ENCODE measurements around the gene TSHR.

DNA sequence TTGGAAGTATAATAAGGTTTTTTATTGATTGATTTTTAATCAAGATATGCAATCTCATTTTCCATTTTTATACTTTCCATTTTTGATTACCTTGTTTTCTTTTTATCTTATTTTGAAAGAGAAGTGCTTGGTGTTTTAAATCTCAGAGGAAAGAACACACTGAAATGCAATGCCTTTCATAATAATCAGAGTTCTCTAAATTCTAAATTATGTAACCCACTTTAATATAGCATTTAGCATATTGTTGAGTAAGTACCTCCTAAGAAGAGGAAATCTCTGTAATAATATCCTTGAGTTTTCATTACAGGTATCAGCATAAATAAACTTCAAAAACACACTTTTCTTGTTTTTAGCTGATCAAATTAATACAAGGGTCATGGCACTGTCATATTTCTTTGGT, 168.4 kb downstream of the TSHR start:
- no peak for TF ChIP-seq POLR2A (IDR thresholded peaks at IDR 0.05; ENCODE audit: low read depth, low read length)
- TF ChIP-seq, protein P1, sequence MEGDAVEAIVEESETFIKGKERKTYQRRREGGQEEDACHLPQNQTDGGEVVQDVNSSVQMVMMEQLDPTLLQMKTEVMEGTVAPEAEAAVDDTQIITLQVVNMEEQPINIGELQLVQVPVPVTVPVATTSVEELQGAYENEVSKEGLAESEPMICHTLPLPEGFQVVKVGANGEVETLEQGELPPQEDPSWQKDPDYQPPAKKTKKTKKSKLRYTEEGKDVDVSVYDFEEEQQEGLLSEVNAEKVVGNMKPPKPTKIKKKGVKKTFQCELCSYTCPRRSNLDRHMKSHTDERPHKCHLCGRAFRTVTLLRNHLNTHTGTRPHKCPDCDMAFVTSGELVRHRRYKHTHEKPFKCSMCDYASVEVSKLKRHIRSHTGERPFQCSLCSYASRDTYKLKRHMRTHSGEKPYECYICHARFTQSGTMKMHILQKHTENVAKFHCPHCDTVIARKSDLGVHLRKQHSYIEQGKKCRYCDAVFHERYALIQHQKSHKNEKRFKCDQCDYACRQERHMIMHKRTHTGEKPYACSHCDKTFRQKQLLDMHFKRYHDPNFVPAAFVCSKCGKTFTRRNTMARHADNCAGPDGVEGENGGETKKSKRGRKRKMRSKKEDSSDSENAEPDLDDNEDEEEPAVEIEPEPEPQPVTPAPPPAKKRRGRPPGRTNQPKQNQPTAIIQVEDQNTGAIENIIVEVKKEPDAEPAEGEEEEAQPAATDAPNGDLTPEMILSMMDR (IDR thresholded peaks at IDR 0.05; ENCODE audit: extremely low read depth in 1 of 2, insufficient read depth in 1 of 2, low read depth in 1 of 2, low read length in 2 of 2), result no peak
- TF ChIP-seq EZH2 (IDR thresholded peaks at IDR 0.05; ENCODE audit: borderline replicate concordance, low read depth, low read length, severe bottlenecking), result no peak
- TF ChIP-seq POLR2AphosphoS5 (IDR thresholded peaks at IDR 0.05; ENCODE audit: insufficient read depth, low read depth, low read length), result no peak
- no peak for TF ChIP-seq GATA2 (IDR thresholded peaks at IDR 0.05; ENCODE audit: insufficient read depth, insufficient read length, low read depth, low read length)
- TF ChIP-seq JUN (IDR thresholded peaks at IDR 0.05; ENCODE audit: borderline replicate concordance, insufficient read depth, insufficient read length, low read depth), result no peak
